Measurements from ENCODE around the gene KCNT2.
"Not testable (repeated sequence)": the region's sequence is repeated elsewhere in the genome, so short reads cannot be mapped to it uniquely, and the experiment has no call there.

GRCh38 chr1:196522574-196523345 lies 85.5 kb downstream of the KCNT2 start:
- TF ChIP-seq CTCF, POLR2AphosphoS5 (IDR thresholded peaks at IDR 0.05): not testable (repeated sequence)

Data from gastroesophageal sphincter (tissue), 3 donors.